ENCODE data around the gene GPR37L1.
A peak's percentile ranks its signal among the peaks of the same experiment; 100 is the strongest.
"Not testable (repeated sequence)": the region's sequence is repeated elsewhere in the genome, so short reads cannot be mapped to it uniquely, and the experiment has no call there.

The GPR37L1 gene

DNA sequence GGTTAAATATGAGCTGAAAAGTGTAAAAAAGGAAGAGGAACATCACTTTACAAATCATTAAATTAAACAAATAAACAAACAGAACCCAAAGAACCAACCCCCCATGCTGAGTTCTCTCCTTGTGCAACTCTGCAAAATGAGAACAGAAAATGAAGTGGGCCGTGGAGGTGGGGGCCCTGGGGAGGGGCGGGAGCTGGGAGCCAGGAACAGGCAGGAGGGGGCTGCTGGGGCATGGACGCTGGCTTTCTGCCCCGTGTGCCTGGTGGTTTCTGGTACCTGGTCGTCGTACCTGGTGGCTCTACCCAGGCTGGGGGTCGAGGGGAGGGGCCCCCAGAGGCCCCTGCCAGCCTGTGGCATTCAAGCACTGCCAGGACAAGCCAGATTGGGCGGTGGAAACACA lies 10.8 kb downstream of the GPR37L1 start:
- DNase-seq (ENCODE audit: low read depth): no peak

DNA sequence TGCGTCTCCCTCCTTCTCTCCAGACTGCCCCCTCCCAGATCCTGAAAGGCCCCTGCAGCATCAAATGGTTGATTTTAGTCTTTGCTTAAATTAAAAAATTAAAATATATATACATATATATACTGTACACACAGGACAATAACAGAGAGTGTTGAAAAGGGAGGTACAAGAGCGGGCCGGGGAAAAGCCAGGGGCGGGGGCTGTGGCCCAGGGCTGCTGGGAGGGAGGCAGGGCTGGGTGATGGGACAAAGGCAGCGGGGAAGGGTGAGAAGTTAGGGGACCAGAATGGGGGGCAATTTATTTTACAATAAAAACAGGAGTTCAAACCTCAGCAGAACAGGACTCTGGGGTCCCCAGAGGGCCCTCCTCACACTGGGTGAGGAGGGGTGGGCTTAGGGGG lies 11.3 kb downstream of the GPR37L1 start:
- no peak for DNase-seq (ENCODE audit: low read depth)

DNA sequence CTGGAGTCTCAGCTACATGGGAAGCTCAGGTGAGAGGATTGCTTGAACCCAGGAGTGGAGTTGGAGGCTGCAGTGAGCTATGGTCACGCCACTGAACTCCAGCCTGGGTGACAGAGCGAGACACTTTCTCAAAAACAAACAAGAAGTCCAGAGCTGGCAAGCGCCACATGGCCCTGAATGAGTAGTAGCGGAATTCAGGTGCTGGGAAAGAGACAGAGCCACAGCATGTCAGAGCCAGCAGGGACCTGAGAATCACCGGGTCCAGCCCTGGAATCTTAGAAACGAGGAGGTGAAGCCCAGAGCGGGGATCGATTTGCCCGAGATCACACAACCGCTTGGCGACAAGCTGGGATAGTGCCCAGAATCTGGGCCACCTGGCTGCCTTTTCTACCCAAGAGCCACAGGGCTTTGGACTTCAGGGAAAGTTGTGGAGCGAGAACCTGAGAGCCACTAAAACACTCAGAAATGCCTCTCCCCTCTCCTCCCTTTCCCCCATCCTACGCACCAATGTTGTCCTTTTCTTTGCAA lies 12.0 kb downstream of the GPR37L1 start:
- DNase-seq (ENCODE audit: low read depth): no peak

DNA sequence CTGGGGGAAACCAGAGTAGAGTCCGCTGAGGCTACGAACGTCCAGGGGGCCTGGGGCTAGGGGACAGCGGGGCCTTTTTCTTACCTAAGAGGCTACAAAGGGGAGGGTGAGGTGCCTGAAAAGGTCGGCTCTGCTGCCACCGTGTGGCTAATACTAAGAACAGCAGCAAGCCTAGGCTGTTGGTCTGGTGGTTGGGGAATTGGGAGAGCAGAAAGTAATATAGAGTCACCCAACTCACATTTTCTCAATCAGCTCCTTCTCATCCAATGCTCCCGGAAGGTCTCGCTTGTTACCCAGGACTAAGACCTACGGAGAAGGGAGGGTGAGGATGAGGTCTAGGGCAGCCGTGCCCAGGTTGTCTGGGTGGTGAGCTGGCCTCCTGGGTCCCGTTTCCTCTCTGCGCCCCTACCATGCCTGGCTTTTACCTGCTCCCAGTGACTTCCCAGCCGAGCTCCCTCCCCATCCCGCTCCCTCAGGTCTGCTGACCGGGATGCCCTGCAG lies 12.6 kb downstream of the GPR37L1 start:
- peak; percentile 72 for DNase-seq (ENCODE audit: low read depth)

DNA sequence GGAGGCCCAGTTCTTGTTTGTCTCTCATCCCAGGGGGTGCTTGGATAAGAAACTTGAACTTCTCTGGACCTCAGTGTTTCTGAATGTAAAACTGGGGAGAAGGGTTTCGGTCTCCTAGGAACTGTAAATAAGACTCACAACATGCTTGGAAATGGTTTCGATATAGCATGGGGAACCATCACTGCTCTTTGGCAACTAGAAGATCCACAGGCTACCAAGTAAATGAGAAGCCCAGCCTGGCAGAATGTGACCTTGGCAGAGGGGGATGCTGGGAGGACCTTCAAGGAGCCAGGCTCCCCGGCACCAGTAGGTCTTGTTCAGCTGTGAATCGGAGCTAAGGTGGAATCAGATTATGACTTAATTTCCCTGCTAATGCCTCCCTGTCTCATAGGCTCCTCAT lies 18.1 kb downstream of the GPR37L1 start:
- DNase-seq (ENCODE audit: low read depth): no peak

DNA sequence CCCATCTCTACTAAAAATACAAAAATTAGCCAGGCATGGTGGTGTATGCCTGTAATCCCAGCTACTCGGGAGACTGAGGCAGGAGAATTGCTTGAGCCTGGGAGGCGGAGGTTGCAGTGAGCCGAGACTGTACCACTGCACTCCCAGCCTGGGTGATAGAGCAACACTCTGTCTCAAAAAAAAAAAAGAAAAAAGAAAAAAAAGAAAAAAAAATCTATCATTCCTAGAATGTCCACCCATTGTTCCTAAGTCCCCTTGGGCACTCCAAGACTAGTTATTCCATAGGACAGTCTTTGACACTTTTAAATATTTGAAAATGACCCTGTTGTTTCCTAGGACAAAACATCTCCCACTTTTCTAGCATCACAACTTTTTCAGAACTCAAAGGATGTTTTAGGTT lies 18.8 kb downstream of the GPR37L1 start:
- DNase-seq (ENCODE audit: low read depth): not testable (repeated sequence)

DNA sequence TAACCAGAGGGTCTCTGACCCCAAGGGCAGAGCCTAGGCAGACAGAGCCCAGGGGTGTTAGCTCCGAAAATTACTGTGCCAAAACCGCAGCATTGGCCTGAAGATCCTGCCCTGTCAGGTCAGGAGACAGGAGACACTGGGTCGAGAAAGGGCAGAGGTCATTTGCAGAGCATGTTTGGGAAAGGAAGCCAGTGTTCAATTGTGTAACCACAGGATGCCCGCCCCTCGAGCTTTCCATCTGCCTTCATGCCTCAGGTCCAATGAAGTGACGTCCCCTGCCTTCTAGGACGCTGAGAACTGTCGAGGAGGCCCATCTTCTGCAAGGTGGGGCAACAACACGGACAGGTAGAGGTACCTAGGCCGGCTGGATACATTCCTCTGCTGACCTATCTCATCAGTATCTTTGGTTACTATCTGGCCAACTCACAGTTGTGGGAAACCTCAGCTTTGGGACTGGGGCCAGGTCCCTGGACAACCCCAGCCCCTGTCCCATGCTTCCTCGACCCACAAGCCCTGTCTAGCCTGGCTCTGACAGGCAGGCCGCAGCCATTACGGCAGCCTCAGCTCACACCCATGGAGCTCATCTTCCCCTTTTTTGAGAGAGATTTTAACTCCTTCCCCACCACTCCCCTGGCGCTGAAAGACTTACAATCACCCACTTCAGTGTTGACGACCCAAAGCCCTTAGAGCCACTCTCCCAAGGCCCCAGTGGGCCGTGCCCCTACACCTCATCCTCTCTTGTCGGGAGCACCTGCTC lies 20.5 kb downstream of the GPR37L1 start:
- DNase-seq (ENCODE audit: low read depth): peak; percentile 23

DNA sequence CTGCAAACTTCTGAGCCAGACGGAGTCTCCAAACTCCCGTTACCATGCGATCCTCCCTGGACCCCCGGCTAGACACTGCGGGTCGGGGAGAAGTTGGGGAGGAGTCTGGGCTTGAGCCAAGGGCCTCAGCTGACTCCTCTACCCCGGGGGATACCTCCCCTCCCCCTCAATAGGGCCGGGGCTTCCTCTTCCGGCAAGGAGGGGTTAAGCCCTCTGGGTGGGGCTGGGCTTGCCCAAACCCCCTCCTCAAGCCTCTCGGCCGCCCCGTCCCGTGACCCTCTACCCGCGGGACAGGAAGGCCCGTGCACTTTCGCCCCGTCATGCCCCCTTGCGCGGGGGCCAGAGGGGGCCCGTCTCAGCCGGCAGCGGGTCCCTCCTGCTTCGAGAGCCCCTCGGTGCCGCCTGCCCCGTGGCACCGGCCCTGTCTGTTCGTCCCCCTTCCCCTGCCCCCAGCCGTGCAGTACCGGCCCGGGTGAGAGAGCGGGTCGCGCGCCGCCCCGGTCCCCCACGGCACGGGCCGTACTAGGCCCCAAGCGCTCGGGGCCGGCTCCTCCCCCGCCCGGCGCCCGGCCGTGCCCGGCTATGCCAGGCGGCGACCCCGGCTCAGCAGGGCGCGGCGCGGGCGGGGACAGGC lies 21.2 kb downstream of the GPR37L1 start:
- DNase-seq (ENCODE audit: low read depth): peak; percentile 15

DNA sequence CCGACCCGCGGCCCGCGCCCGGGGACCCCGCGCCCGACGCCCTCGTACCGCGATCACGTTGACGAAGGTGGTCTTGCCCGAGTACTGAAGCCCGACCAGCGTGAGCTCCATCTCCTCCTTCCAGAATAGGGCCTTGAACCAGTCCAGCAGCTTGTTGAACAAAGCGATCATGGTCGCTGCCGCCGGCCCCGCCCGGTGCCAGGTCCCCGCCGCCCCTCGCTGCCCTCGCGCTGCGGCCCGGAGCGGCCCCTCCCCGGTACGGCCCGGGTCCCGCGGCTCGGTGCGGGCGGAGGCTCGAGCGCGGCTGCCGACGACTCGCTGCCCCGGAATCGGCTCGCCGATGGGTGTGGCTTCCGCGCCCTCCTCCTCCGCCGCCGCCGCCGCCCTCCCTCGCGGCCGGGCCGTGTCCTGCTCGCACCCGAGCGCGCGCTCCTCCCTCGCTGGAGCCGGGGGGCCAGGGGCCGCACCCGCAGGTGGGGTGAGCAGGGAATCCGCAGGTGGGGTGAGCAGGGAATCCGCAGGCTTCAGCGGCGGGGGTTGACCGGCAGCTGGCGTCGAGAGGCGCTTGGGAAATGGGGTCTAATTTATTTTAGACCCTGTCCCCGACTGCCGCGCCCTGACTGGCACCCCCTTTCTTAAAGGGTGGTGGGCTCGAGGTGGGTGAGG lies 21.8 kb downstream of the GPR37L1 start, which contains the start of gene ARL8A:
TSS of gene ARL8A (minus strand) at position 336 of the 666 bp plus-strand sequence. CDS start at position 171, 165 bp downstream.
- peak; percentile 55 for DNase-seq (ENCODE audit: low read depth)

DNA sequence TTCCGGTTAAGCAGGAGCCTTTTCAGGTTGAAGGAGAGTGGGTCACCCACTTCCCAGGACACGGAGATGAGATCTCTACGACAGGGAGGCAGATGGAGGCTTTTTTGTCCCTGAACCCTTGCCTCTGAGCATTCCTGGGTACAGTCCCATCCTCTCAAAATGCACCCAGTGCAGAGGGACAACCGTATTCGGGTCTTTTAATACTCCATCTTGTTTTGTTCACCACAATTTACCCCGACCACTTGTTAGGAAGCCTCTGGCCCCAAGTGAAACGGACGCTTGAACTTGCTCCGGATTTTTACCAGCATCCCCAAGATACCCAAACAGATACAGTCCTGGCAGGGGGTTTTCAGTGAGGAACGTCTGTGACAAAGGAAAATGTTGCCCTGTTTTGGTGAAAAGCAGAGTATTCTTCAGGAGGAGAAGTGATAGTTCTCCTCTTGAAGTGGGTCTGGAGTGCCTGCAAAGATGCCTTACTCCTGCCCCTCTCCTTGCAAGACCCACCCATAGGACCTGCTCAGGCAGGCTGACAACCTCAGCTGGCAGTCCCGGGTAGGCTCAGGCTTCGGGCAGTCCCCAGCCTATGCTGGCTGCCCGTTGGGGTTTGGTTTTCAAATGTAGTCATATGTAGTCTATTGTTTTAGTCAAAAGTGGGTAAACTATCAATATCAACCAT lies 22.5 kb downstream of the GPR37L1 start:
- DNase-seq (ENCODE audit: low read depth): peak; percentile 13

DNA sequence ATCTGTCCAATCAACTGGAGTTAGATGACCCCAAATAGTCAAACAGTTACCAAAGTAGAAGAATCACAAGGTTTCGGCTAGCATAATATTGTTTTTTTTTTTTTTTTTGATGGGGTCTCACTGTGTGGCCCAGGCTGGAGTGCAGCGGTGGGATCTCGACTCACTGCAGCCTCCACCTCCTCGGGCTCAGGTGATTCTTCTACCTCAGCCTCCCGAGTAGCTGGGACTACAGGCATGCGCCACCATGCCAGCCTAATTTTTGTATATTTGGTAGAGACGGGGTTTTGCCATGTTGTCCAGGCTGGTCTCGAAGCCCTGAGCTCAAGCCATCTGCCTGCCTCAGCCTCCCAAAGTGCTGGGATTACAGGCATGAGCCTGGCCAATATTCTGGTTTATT lies 23.0 kb downstream of the GPR37L1 start:
- DNase-seq (ENCODE audit: low read depth): not testable (repeated sequence)

DNA sequence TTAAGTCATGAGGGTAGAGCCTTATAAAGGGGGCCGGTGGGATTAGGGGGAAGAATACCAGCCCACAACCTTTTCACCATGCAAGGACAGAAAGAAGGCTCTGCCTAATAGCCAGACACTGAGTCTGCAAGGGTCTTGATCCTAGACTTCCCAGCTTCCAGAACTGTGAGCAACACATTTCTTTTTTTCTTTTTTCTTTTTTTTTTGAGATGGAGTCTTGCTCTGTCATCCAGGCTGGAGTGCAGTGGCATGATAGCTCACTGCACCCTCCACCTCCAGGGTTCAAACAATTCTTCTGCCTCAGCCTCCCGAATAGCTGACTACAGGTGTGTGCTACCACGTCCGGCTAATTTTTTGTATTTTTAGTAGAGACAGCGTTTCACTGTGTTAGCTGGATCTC lies 23.6 kb downstream of the GPR37L1 start:
- no peak for DNase-seq (ENCODE audit: low read depth)

DNA sequence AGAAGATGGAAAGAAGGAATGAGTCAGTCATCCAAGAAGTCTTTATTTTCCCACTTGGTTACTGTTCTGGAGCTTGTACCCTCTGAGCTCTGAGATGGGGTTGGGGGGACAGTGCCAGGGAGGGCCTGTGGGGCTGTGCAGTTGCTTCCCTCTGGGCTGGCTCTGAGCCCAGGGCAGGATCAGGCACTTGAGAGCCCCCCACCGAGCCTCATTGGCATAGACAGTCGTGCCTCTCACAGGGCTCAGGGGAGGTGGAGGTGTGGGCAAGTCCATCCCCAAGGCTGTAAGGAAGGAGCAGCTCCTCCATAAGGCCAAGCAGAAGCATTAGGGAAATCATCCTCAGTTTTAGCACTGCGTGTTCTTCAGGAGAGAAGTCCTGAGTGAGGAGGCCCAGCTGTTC lies 24.3 kb downstream of the GPR37L1 start:
- DNase-seq (ENCODE audit: low read depth): no peak

DNA sequence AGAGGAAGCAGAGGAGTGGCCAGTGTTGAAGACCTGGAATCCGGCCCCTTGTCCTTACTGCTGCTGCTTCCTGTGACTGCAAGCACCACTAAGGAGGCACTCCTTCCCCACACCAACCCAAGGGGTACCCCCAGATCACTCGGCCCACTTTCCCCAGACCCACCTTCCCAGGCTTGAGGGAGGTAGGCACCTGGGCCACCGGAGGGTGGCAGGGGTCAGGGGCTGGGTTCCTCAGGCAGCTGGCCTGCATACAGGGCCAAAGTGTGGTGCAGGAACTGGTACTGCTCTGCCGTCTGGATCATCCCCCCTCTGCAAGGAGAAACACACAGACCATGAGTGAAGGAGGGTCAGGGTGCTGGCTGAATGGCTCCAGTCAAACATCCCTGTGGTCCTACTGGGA lies 25.7 kb downstream of the GPR37L1 start:
- no peak for DNase-seq (ENCODE audit: low read depth)

DNA sequence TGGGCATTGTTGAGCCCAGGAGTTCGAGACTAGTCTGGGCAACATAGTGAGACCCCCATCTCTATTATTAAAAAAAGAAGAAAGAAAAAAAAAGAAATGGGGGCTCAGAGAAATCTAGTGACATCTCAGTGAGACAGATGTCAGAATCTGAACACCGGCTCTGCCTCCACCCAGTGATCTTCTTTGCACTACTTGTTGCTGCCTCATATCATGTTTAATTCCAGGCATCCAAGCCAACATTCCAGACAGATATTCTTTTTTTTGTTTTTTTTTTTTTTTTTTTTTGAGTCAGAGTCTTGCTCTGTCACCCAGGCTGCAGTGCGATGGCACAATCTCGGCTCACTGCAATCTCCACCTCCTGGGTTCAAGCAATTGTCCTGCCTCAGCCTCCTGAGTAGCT lies 26.8 kb downstream of the GPR37L1 start:
- DNase-seq (ENCODE audit: low read depth): no peak

DNA sequence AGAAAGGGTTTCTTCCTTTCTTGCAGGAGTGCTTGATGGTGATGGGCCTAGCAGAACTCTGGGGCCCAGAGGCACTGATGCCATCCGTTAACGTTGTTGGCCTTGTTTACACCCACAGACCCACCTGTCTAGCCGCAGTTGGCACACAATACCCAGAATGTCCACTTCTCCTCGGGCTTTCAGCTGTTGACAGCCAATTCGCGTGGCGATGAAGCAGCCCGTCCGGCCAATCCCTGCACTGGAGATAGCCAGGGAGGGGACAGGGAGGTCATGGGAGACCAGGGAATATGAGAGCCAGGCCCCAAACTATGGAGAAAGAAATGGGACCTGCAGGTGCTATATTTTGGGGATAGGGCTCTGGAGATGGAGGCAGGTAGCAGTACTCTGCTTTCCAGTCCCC lies 27.5 kb downstream of the GPR37L1 start:
- DNase-seq (ENCODE audit: low read depth): no peak

DNA sequence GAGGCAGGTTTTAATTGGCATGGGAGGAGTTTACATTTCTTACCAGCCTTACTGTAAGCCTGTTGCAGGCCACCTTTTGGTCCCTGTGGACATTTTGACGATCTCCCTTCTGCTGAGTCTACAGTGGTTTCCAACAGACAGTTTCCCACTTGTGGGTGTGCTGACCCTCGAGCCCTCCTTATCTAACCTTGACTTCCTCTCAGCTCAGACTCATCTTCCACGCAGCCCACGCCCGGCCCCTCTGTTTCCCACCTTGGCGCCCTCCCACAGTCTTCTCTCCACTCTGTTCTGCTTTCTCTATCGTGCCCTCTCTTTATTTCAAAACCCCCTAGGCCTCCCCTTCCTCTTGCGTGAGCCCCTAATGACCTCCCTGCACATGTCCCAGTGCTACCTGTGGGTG lies 27.9 kb downstream of the GPR37L1 start:
- DNase-seq (ENCODE audit: low read depth): no peak

DNA sequence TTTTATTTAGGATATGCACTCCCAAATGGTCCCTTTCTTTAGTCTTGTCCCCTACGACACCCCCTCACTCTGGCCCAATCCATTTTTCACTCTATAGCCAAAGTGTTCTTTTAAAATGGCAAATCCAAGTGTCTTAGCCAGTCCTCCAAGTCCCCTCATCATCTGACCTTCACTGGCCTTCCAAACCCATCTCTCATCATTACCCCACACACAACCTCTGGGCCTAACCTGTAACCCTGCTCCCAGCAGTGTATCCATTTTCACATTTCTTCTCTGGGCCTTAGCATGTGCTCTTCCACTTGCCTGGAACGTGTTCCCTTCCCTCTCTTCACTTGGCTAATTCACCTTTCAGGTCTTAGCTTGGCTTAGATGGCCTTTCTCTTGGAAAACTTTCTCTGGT lies 28.3 kb downstream of the GPR37L1 start:
- no peak for DNase-seq (ENCODE audit: low read depth)

DNA sequence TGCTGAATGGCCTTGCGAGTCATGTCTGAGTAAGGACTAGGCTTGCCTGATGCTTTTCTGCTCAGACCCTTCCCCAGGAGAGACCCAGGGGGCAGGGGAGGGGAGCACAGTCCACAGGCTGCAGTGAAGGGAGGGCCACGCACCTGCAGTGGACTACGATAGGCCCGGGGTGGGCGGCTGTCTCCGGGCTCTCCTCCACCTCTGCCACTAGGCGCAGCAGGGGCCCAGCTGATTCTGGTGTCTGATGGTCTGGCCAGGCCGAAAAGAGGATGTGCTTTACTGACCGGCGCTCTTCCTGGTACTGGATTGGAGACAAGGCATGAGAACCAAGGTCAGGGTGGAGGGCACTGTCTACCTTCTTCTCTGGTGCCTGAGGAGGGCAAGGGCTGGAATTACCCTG lies 29.7 kb downstream of the GPR37L1 start:
- DNase-seq (ENCODE audit: low read depth): no peak

DNA sequence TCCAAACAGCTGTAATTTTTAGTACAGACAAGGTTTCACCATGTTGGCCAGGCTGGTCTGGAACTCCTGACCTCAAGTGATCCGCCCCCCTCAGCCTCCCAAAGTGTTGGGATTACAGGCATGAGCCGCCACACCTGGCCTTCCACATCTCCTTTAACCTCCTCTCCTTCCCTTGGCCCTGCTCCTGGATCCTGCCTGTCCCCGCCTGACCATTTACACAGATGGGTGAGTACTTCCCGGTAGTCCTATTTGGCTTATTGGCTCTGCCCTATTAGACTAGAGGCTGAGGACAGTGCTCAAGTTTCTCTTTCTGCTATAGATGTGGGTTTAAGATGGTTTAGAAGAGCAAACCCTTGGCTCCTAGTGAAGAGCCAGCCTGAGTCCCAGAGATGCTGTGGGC lies 30.6 kb downstream of the GPR37L1 start:
- DNase-seq (ENCODE audit: low read depth): no peak

DNA sequence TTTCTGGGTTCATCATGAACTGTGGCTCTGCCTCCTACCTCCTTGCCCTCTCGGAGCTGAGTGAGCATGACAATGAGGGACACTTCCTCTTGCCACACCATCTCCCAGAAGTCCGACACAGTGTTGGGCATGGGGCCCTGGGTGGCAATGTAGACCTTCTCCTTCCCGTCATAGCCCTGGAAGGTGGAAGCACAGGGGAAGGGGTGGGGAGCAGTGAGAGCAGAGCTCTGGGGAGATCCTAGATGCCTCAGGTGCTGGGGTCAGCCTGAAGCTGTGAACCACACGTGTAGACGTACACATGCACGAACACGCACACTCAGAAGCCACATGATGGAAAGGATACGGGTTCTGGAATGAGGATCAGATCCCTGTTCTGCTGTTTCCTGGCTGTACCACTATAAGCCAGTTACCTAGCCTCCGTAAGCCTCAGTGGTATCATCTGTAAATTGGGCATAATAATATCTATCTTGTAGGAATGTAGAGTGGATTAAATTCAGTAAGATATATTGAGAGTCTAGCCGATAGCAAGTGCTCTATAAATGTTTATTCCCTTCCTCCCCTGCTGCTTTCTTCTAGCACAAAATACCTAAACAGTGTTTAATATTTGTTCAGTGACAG lies 31.5 kb downstream of the GPR37L1 start:
- DNase-seq (ENCODE audit: low read depth): no peak

Data from ELR (cell line).